IPS DF 4.7 (cell line): ENCODE measurements around the gene RBBP8NL.

Source experiments
- DNase-seq: peaks from one replicate; pipeline ENCODE4 v3.0.0-alpha.2; 2013; ENCODE audit warnings: low spot score; ENCODE audit errors: extremely low read depth

RBBP8NL gene

GRCh38 chr20:62427172-62428001, at the start of gene RBBP8NL:
Gene RBBP8NL (minus strand): TSS chr20:62427539. CDS start chr20:62419647, 7,892 bp downstream.
- no peak for DNase-seq

DNA sequence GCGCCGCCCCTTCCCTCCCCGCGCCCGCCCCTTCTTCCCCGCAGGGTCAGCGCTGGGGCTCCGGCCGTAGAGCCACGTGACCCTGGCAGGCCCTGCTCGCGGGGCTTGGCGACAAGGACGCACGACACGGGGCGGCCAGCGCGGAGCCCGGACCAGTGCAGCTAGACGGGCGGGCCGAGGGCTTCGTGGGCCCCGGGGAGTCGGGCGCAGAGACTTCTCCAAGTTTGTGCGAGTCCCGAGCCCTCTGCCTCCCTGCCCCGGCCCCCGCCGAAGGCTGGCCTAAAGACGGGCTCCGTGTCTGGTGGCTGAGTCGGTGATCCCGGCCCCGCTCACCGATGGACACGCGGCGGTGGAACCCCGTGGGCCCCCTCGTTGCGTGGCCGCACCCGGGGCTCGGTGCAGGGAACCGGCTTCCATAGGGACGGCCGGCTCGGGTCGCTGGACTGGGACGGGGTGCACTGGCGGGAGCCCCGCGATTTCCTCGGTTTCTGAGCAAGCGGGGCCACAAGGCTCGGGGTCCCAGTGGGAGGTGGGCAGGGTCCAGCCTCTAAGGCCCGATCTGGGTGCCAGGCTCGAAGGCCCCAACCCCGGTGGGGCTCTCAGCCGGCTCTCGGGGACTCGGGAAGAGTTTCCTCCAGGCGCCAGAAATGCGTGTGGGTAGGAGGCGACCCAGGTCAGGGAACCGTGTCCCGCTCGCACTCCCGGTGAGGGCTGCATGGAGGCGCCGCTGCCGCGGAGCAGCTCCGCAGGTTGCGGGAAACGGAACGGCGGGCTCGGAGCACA, 48.9 kb upstream of the RBBP8NL start:
- DNase-seq, result no peak

- DNase-seq, result no peak
Measured at GRCh38 chr20:62475772-62476055, 48.4 kb upstream of the RBBP8NL start, which contains the start of gene GATA5. Gene GATA5 (minus strand): TSS chr20:62475995. CDS start chr20:62475521, 474 bp downstream.

- DNase-seq, result no peak
Measured at GRCh38 chr20:62475027-62475771, 47.9 kb upstream of the RBBP8NL start.

DNA sequence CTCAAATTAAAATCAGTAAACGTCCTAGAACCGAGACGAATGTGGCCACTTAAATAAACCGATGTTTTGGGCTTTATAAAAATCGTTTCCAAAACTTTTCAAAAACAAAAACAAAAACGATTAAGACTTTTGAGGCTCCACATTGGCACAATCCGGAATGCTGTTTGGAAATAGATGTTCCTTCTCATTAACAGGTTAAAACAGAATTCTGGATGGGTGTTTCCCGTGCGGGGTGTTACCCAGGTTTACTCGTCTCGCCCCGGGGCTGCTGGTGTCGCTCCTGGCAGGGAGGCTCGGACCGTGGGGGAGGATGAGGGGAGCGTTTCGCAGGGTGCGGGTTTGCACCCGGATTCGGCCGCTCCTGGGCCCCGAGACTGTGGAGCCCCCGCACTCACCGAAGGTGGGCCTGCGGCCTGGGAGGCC, 47.3 kb upstream of the RBBP8NL start:
- no peak for DNase-seq

DNA sequence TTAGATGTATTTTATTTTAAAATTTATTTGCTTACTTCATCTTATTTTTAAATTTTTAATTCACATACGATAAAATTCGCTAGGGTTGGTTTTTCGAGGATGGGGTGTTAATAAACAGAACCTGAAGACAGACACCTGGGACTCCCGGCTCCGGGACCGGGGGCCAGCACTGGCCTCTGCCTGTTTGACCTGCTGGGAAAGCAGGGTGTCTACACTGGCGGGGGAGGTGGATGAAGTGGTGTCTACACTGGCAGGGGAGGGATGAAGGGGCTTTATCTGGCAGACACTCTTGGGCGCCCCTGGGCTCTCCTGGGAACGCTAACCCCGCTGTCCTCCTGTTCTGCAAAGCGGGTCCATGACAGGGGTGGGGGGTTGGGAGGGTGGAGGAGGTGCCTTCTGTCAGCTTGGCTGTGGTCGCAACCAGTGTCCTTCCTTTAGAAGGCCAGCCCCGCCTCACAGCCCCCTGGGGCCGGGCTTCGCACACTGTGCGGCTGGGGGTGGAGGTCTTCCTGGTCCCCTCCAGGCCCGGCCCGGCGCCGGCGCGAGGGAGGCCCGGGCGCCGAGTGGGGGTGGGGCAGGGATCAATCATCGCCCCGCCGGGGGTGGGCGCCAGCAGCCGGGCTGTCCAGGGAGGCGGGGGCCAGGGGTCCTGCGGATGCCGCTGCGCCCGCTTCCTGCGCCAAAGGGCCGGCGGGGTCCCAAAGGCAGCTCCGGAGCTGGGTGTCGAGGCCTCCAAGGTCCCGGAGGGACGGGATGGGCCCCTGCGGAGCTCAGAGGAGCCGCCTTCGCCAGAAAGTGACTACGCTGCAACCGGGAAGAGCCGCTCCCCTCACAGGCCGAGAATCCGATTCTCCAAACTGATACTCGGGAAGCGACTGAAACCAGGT, 46.6 kb upstream of the RBBP8NL start:
- DNase-seq, result no peak

DNA sequence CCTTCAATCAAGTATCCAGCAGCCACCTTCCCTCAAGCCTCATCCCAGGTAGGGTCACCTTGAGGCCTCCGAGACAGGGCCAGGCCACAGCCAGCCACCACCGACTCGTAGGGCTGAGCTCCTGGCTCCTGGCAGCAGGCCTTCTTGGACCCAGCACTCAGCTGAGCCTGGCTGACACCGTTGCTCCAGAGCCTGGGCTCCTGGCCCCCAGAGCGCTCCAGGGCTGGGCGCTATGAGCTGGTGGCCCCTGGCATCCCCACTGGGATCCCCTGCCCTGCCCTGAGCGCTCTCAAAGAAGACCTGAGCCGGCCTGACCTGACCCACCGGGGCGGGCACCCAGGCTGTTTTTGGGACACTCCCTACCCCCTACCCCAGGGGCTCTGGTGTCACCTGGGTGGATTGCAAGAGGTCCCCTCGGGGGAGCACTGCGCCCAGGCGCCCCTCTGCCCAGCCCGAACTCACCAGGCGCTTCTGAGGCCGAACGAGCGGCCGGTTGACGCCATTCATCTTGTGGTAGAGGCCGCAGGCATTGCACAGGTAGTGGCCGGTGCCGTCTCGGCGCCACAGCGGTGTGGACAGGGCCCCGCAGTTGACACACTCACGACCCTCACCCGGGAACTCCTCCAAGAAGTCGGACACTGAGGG, 45.7 kb upstream of the RBBP8NL start:
- DNase-seq, result no peak

DNA sequence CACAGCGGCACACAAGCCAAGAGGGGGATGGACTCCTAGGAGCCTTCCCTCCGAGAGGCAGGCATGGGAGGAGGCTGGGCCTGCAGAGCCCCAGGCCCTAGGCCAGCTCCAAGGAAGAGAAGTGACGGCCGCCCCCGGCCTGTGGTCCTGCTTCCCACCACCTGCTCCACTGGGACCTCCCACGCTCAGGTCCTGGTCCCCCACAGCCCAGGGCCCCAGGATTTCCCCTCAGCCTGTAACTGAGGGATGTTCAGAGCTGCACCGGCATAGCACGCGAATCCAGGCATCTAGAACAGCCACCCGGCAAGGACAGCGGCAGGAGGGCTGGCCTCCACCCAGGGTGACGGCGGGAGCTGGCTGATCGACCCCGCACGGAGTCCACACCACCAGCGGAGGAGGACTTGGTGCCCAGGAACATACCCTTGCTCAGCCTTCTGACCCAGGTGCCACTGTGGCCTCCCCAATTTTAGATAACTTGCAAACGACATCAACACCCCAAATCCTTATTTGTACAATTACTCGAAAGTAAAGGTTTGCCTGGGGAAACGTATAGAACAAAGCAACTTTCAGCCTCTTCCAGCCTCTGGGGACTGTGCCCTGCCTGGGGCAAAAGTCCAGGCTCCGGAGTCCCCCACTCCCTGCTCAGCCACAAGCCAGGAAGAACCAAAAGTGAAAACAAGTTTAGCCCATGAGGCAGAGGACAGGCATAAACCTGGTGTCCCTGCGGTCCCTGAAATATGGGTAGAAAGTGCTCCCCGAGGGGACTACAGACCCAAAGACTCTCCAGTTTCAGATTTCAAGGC, 45.0 kb upstream of the RBBP8NL start:
- DNase-seq, result no peak

DNA sequence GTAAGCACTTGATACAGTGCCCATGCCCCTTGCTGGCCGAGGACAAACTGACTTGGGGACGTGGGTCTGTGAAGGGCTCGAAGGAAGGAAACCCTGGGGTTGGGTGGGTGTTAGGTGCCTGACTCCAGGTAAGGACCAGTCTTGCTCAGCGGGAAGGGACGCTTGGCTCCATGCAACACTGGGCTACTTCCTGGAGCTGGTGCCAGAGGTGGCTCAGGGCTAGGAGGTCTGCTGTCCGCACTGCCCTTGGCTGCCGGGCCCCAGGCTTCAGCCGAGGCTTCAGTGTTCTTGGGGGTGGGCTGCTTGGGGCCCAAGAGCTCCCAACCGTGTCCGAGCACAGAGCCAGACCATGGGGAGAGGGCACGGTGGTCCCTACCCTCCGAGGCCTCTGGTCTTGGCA, 43.1 kb upstream of the RBBP8NL start:
- DNase-seq, result no peak

GRCh38 chr20:62470001-62470400, 42.7 kb upstream of the RBBP8NL start:
- no peak for DNase-seq

- DNase-seq, result no peak
Measured at GRCh38 chr20:62469352-62469751, 42.0 kb upstream of the RBBP8NL start.

- DNase-seq, result no peak
Measured at GRCh38 chr20:62466806-62467537, 39.6 kb upstream of the RBBP8NL start.

DNA sequence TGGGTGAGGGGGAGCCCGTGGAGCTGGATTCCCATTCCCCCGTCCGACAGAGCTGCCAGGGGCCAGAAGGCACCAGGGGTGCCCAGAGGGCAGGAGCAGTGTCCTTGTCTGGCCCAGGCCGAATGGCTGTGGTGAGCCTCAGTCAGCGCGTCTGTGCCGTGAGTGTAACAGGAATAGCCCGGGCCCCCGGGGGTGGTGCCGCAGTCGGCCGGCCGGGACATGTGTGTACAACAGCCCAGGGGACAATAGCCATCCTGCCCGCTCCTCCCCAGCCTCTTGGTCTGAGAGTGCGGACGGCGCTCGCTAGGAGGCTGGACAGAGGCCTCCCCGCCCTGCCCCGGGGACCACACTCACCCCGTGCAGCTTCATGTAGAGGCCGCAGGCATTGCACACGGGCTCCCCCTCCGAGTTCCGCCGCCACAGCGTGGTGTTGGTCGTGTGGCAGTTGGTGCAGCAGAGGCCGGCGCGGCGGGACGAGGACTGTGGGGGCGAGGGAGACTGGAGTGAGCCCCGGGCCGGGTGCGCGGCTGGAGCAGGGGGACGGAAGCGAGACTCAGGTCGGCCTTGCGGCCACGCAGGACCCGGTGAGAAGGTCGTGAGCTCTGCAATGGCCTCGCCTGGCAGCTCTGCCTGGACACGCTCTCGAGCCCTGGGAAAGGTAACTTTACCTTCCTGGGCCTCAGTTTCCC, 38.9 kb upstream of the RBBP8NL start:
- no peak for DNase-seq

GRCh38 chr20:62464990-62465389, 37.7 kb upstream of the RBBP8NL start:
- DNase-seq, result no peak

DNA sequence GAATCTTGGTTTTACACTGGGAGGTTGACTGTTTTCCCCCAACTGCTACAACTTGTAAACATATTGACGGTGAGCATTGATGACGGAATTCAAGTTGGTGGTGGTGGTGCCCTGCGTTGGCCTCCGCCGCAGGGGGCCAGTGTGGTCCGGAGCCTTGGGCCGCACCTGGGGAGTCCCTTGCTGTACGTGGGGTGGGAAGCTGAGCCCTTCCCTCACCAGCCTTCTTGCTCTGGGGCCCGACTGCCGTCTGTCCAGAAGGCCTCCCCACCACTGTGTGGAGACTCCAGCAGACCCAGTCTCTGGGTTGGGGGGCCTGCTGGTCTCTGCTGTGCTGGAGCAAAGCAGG, 37.1 kb upstream of the RBBP8NL start:
- DNase-seq, result no peak

DNA sequence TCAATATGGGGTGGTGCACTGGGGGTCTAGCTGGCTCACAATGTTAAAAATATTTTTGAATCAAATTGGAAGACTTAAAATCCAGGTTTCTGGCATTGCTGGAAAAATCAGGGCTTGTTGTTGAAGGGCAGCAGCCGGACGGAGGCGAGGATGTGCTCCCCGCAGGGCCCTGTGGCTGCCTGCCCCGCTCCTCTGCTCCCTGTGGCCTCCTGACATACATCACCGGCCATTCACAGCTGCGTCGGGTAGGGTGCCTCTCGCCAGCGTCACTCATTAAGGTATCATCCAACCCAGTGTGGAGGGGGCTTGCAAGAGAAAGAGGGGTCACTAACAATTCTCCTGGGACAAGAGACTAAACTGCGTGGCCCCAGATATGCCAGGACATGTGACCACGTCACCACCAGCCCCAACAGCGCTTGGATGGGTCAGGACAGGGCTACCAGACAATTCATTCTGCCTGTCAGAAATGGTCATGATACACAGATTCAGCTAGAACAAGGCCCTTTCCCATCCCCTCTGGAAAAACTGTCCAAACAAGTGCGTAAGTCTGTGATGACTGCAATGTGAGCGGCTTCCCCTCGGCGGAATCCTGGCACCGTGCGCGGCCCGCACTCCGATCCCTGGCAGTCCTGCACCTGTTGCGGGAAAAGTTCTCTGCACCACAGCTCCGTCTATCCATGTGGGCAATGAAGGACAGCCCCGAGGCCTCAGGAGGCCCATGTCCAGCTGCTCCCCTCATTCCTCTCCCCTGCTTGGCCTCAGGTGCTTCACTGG, 36.5 kb upstream of the RBBP8NL start:
- DNase-seq, result no peak

DNA sequence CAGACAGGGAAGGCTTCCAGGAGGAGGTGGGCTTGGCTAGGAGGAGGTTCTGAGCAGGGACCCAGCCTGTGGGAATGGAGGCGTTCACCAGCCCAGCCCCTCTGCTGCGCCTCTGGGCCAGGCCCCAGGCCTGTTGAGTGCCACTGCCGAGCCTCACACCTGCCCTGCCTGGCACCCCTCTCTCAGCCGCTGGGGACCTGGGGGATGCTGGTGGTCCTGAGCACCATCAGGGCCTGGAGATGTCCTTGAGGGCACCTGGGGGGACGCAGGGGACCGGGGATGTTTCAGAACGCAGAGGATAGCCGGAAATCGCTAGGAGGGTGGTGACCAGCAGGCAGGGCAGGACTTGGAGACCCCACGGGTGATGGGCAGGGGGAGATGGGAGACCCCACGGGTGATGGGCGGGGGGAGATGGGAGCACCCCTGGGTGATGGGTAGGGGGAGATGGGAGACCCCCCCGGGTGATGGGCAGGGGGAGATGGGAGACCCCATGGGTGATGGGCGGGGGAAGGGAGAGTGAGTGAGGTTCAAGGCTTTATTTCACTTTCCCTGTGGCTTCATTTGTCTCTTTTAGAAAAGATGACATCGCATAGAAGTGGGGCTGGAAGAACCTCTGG, 35.7 kb upstream of the RBBP8NL start:
- DNase-seq, result no peak
